Fibroblast of pulmonary artery (primary cell): ENCODE measurements around the gene GPR63.

Experiments used
- DNase-seq: peaks from one replicate; pipeline ENCODE4 v3.0.0-alpha.2; 2010; ENCODE audit warnings: low read depth
- H3K4me3 ChIP-seq: replicated peaks from 2 replicates; pipeline ENCODE4 v1.5.1; 2011; ENCODE audit warnings: low read depth, mild to moderate bottlenecking, control low read depth, low read length, moderate library complexity
- TF ChIP-seq, protein P1 (sequence below): IDR thresholded peaks from 2 replicates; pipeline ENCODE4 v1.5.1; 2011; ENCODE audit warnings: mild to moderate bottlenecking, control low read depth, low read length, inconsistent platforms; ENCODE audit errors: missing control alignments

GPR63 gene

DNA sequence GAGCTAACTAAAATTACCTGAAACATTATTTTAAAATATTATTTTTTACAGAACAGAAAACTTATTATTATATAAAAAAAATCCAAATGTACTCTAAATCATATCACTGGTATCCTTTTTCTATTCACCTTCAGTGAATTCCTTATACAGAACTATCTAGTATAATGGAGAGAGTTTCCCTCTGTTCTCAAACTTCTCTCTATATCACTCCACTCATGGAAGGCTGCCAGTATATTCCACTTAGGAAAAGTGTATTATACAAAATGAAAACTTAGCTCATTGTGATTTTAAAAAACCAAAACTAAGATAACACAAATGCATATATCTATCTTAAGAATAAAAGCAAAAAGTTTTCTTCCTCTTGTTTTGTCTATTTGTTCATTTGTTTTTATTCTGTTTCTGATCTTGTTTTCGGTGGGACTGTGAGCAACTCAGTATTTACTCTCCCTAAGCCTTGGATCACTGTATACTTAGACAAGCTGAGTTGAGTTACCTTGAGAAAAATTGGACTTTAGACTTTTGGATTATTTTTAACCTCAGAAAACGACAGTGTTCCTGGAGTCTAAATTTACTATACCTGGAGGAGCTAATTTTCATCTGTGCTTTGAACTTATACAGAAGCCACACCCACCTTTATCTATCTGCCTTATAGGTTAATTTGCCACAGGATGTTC lies 61.4 kb downstream of the GPR63 start:
- DNase-seq = no peak
- no peak overlapping the region for H3K4me3 ChIP-seq
- TF ChIP-seq, protein P1, sequence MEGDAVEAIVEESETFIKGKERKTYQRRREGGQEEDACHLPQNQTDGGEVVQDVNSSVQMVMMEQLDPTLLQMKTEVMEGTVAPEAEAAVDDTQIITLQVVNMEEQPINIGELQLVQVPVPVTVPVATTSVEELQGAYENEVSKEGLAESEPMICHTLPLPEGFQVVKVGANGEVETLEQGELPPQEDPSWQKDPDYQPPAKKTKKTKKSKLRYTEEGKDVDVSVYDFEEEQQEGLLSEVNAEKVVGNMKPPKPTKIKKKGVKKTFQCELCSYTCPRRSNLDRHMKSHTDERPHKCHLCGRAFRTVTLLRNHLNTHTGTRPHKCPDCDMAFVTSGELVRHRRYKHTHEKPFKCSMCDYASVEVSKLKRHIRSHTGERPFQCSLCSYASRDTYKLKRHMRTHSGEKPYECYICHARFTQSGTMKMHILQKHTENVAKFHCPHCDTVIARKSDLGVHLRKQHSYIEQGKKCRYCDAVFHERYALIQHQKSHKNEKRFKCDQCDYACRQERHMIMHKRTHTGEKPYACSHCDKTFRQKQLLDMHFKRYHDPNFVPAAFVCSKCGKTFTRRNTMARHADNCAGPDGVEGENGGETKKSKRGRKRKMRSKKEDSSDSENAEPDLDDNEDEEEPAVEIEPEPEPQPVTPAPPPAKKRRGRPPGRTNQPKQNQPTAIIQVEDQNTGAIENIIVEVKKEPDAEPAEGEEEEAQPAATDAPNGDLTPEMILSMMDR = no peak

DNA sequence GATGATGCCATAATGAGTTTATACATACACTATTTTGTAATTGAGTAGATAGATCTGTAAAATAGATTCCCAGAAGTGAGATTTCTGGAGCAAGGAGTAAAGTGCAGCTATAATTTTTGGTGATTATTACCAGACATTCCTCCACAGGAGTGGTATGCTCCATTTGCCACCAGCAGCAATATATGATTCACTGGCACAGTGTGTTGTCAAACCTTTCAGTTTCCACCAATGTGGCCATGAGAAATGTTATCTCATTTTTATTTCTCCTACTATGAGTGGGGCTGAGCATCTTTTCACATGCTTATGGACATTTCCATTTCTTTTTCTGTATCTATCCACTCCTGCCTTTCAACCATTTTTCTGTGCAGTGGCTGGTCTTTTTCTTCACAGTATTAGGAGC lies 70.5 kb downstream of the GPR63 start:
- TF ChIP-seq, protein P1 = no peak
- DNase-seq = no peak

DNA sequence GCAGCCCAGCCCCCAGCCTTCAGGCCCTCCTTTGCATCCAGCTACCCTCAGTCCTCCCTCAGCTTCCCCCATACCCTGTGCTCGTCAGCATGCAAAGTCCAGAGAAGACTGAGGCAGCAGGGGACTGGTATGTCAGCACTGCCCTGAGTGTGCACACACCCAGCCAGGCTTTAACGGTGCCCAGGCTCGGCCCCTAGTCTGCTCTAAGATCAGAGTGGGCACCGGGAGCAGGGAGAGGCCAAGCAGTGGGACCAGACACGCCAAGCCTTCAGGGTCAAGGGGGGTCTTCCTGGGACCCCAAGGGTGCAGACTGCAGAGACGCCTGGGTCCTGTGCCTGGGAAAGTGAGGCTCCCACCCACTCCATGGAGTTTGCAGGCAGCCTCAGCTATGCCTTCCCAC lies 74.7 kb downstream of the GPR63 start:
- no peak overlapping the region for H3K4me3 ChIP-seq

More for the DNA sequence above, 70.5 kb downstream of the GPR63 start:
- H3K4me3 ChIP-seq = no peak overlapping the region

GRCh38 chr6:96761794-96762193 lies 75.5 kb downstream of the GPR63 start:
- DNase-seq = no peak
- H3K4me3 ChIP-seq = no peak overlapping the region
- TF ChIP-seq, protein P1 = no peak

More for the DNA sequence above, 74.7 kb downstream of the GPR63 start:
- TF ChIP-seq, protein P1 = no peak
- DNase-seq = no peak

GRCh38 chr6:96760153-96760687 lies 77.1 kb downstream of the GPR63 start:
- no peak overlapping the region for H3K4me3 ChIP-seq
- no peak for DNase-seq
- TF ChIP-seq, protein P1 = no peak

GRCh38 chr6:96755096-96755495 lies 82.2 kb downstream of the GPR63 start:
- no peak overlapping the region for H3K4me3 ChIP-seq
- DNase-seq = no peak
- TF ChIP-seq, protein P1 = no peak

- DNase-seq = no peak
- no peak overlapping the region for H3K4me3 ChIP-seq
- TF ChIP-seq, protein P1 = no peak
Measured at GRCh38 chr6:96749891-96750290, 87.4 kb downstream of the GPR63 start.
